K562 (cell line): ENCODE results near the gene FMC1. TPM values are rescaled to one million over a fixed set of nuclear protein-coding genes. Genes with fewer than 3 reads are reported as not detected.

Source experiments
- BCOR ChIP-seq: fragments of 450-650 bp; IDR thresholded peaks from 2 replicates; pipeline ENCODE4 v1.6.1; 2016
- C11orf30 ChIP-seq: fragments of 450-650 bp; IDR thresholded peaks from 2 replicates; pipeline ENCODE4 v1.6.1; 2016; ENCODE audit warnings: low read depth, mild to moderate bottlenecking
- DMBX1 ChIP-seq: fragments of 250-450 bp; sonication (Bioruptor Pico); IDR thresholded peaks from 2 replicates; pipeline ENCODE4 v1.8.0; 2022; ENCODE audit warnings: inconsistent platforms, mild to moderate bottlenecking, moderate library complexity, borderline replicate concordance
- ESRRA ChIP-seq: fragments of 450-650 bp; IDR thresholded peaks from 2 replicates; pipeline ENCODE4 v1.6.1; 2014; ENCODE audit warnings: low read depth, mild to moderate bottlenecking, moderate library complexity, borderline replicate concordance
- EZH2 ChIP-seq: IDR thresholded peaks from 2 replicates; pipeline ENCODE4 v1.6.1; 2012; ENCODE audit warnings: low read depth, mild to moderate bottlenecking, inconsistent platforms, low read length, borderline replicate concordance
- FOS ChIP-seq: IDR thresholded peaks from 3 replicates; pipeline ENCODE4 v1.6.1; 2011; ENCODE audit not compliant: insufficient read length; ENCODE audit errors: extremely low read depth
- HDAC8 ChIP-seq: fragments of 450-650 bp; IDR thresholded peaks from 2 replicates; pipeline ENCODE4 v1.6.1; 2016; ENCODE audit warnings: mild to moderate bottlenecking, missing genetic modification characterization, moderate library complexity, missing compliant biosample characterization
- MEF2A ChIP-seq: IDR thresholded peaks from 2 replicates; pipeline ENCODE4 v1.6.1; 2011; ENCODE audit warnings: low read depth, mild to moderate bottlenecking, low read length, moderate library complexity; ENCODE audit not compliant: control insufficient read depth
- MYC ChIP-seq, 2 experiments: fragments of 250-450 bp in 1 of 2; sonication (Bioruptor Pico) in 1 of 2; IDR thresholded peaks; 2 replicates each; pipeline versions ENCODE4 v1.5.1 to v1.6.1; 2012 to 2021; ENCODE audit warnings: low read depth in 2 of 2, borderline replicate concordance in 1 of 2, improper control_type of control experiment in 1 of 2, low read length in 1 of 2, mild to moderate bottlenecking in 1 of 2, moderate library complexity in 1 of 2
- NCOR1 ChIP-seq: fragments of 450-650 bp; IDR thresholded peaks from 2 replicates; pipeline ENCODE4 v1.6.1; 2016; ENCODE audit warnings: mild to moderate bottlenecking, moderate library complexity
- NRF1 ChIP-seq, 2 experiments: fragments of 450-650 bp; IDR thresholded peaks in 1 of 2; conservative IDR thresholded peaks in 1 of 2; 2 replicates each; pipeline ENCODE4 v1.6.1; 2014; ENCODE audit warnings: mild to moderate bottlenecking in 2 of 2
- PKNOX1 ChIP-seq: fragments of 450-650 bp; IDR thresholded peaks from 2 replicates; pipeline ENCODE4 v1.6.1; 2016
- POU5F1 ChIP-seq: fragments of 150-350 bp; IDR thresholded peaks from 2 replicates; pipeline ENCODE4 v1.6.1; 2014; ENCODE audit warnings: borderline replicate concordance, low read length, low read depth, mild to moderate bottlenecking; ENCODE audit not compliant: partially characterized antibody
- PRPF4 ChIP-seq: fragments of 200-400 bp; formaldehyde crosslinking; IDR thresholded peaks from one replicate; pipeline ENCODE4 v1.6.1; 2017; ENCODE audit warnings: low read length, low read depth, mild to moderate bottlenecking; ENCODE audit not compliant: insufficient read depth, poor library complexity, severe bottlenecking
- RBM22 ChIP-seq: fragments of 200-400 bp; formaldehyde crosslinking; IDR thresholded peaks from 2 replicates; pipeline ENCODE4 v1.6.1; 2018; ENCODE audit warnings: low read length, low read depth; ENCODE audit not compliant: poor library complexity, severe bottlenecking
- SIX5 ChIP-seq, 2 experiments: IDR thresholded peaks; 2 replicates each; pipeline ENCODE4 v1.6.1; 2011; ENCODE audit warnings: low read length in 2 of 2, borderline replicate concordance in 1 of 2, low read depth in 1 of 2, mild to moderate bottlenecking in 1 of 2, moderate library complexity in 1 of 2; ENCODE audit not compliant: insufficient read depth in 1 of 2
- TCF7L2 ChIP-seq: fragments of 150-350 bp; IDR thresholded peaks from 2 replicates; pipeline ENCODE4 v1.6.1; 2016; ENCODE audit warnings: low read depth, mild to moderate bottlenecking, low read length, moderate library complexity
- U2AF1 ChIP-seq: fragments of 200-400 bp; formaldehyde crosslinking; optimal IDR thresholded peaks from 2 replicates; pipeline ENCODE3; 2017; ENCODE audit warnings: mild to moderate bottlenecking, low read depth, low read length, moderate library complexity
- ZBTB26 ChIP-seq: fragments of 450-650 bp; formaldehyde crosslinking; IDR thresholded peaks from 2 replicates; pipeline ENCODE4 v1.4.0; 2022; ENCODE audit warnings: missing genetic modification characterization
- ZBTB43 ChIP-seq: sonication (generic); formaldehyde crosslinking; IDR thresholded peaks from 2 replicates; pipeline ENCODE4 v1.8.0; 2023; ENCODE audit warnings: mild to moderate bottlenecking, missing genetic modification reagents
- ZFP36 ChIP-seq: fragments of 150-350 bp; IDR thresholded peaks from 2 replicates; pipeline ENCODE4 v1.6.1; 2018; ENCODE audit warnings: low read length, low read depth; ENCODE audit not compliant: partially characterized antibody
- ZFPM2 ChIP-seq: fragments of 250-450 bp; sonication (Bioruptor Pico); IDR thresholded peaks from 2 replicates; pipeline ENCODE4 v1.5.1; 2022; ENCODE audit warnings: mild to moderate bottlenecking
- ZNF780A ChIP-seq: fragments of 250-450 bp; sonication (Bioruptor Pico); IDR thresholded peaks from 2 replicates; pipeline ENCODE4 v1.5.0; 2021; ENCODE audit warnings: mild to moderate bottlenecking
- polyA plus RNA-seq, 8 experiments: library from polyadenylated mRNA; depleted of rRNA in 4 of 8; stranded (reverse) in 5 of 8; unstranded in 3 of 8; fragments of >200 nt; fragmentation: Nextera tagmentation in 2 of 8; fragmentation: Illumina TruSeq in 1 of 8; extraction: Ambion mirVana in 2 of 8; extraction: Trizol in 1 of 8; gene quantifications; 2 replicates each; pipeline versions ENCODE4 v1.2.1 to v1.2.3, GENCODE V29; 2011 to 2014; ENCODE audit warnings: inconsistent platforms in 1 of 8, missing spikeins in 1 of 8
- total RNA-seq, 7 experiments: library from RNA; depleted of rRNA in 6 of 7; stranded (reverse); fragments of >200 nt in 6 of 7; fragmentation: Illumina TruSeq in 2 of 7; extraction: Trizol in 2 of 7; gene quantifications; 2 replicates each; pipeline versions ENCODE4 v1.2.1 to v1.2.3, GENCODE V29; 2011 to 2021; ENCODE audit warnings: low replicate concordance in 1 of 7

The FMC1 gene
- total and polyA plus RNA-seq, 9 of the 15 experiments (the other 6 are each of a cell fraction or from before 2014, with no cell fraction given), result 14.0 to 116 (median 29.0) TPM

GRCh38 chr7:139341058-139341775 lies at the start of gene FMC1 (continued):
- TF ChIP-seq EZH2 (no peak), ZBTB26 (CRISPR knock-in tag) (peak; percentile 29; the same call in 1 of the 2 replicates), ESRRA (peak; percentile 91), DMBX1 (CRISPR knock-in tag) (peak; percentile 54; the same call in 1 of the 2 replicates), U2AF1 (no peak), BCOR (peak; percentile 53; the same call in 1 of the 2 replicates), NCOR1 (peak; percentile 40), SIX5 (IDR thresholded peaks at IDR 0.05; ENCODE audit: borderline replicate concordance in 1 of 2, insufficient read depth in 1 of 2, low read depth in 1 of 2, low read length in 2 of 2) (peak; percentile 38 to 46; a peak in 2 of 4 replicates), POU5F1 (no peak), PKNOX1 (peak; percentile 75; the same call in 1 of the 2 replicates), MEF2A (no peak; the same call in 1 of the 2 replicates), RBM22 (peak; percentile 77), ZFPM2 (CRISPR knock-in tag) (peak; percentile 89; the same call in 1 of the 2 replicates), PRPF4 (peak; percentile 77), C11orf30 (peak; percentile 91), ZNF780A (CRISPR knock-in tag) (no peak; the same call in 1 of the 2 replicates), ZFP36 (no peak), HDAC8 (tag) (peak; percentile 88; the same call in 1 of the 2 replicates), TCF7L2 (peak; percentile 91), ZBTB43 (CRISPR knock-in tag) (peak; percentile 57; the same call in 1 of the 2 replicates), FOS (no peak), MYC (IDR thresholded peaks at IDR 0.05; ENCODE audit: low read depth, low read length) (peak; percentile 70), MYC (CRISPR knock-in tag; IDR thresholded peaks at IDR 0.05; ENCODE audit: borderline replicate concordance, low read depth) (peak; percentile 98), NRF1 (conservative IDR thresholded peaks at IDR 0.05 in 1 of 2, IDR thresholded peaks at IDR 0.05 in 1 of 2) (peak; percentile 65 to 70)
